HEK293 (cell line): ENCODE results near the gene PRKG2.

Source experiments
- CTCF ChIA-PET: fragments of 350-600 bp; formaldehyde crosslinking; extraction: SDS; loops from one replicate; lab custom pipeline; 2021; ENCODE audit warnings: antibody characterized with exemption; lab: Yijun Ruan, JAX
- POLR2A ChIA-PET: fragments of 300-600 bp; formaldehyde crosslinking; extraction: SDS; loops from one replicate; lab custom pipeline; 2020; ENCODE audit warnings: antibody characterized with exemption, inconsistent platforms; lab: Yijun Ruan, JAX
- H3K27ac ChIP-seq: fragments of 200-500 bp; sonication (Bioruptor generic); 2 replicates; pipeline ENCODE4 v1.5.1; 2014; ENCODE audit warnings: low read depth, low read length, control low read depth, inconsistent platforms; ENCODE audit errors: extremely low read depth
- H3K36me3 ChIP-seq, 2 experiments: fragments of 200-500 bp in 1 of 2; sonication (Bioruptor generic) in 1 of 2; 1 replicate in 1 of 2; 2 replicates in 1 of 2; pipeline ENCODE4 v1.5.1; 2014 to 2017; ENCODE audit warnings: inconsistent platforms in 2 of 2, low read length in 2 of 2; ENCODE audit not compliant: control insufficient read depth in 2 of 2, insufficient read depth in 1 of 2
- H3K4me1 ChIP-seq: fragments of 200-500 bp; sonication (Bioruptor generic); 2 replicates; pipeline ENCODE4 v1.5.1; 2014; ENCODE audit warnings: mild to moderate bottlenecking, low read length, inconsistent platforms; ENCODE audit not compliant: control insufficient read depth, insufficient read depth
- H3K4me3 ChIP-seq: 2 replicates; pipeline ENCODE4 v1.5.1; 2011; ENCODE audit warnings: low read depth, mild to moderate bottlenecking, control low read depth, low read length, moderate library complexity
- H3K9me3 ChIP-seq: fragments of 200-500 bp; sonication (Bioruptor generic); 2 replicates; pipeline ENCODE4 v1.5.1; 2014; ENCODE audit warnings: low read depth, low read length, inconsistent platforms; ENCODE audit not compliant: control insufficient read depth, insufficient read depth
- HIC1 ChIP-seq: fragments of 450-650 bp; formaldehyde crosslinking; IDR thresholded peaks from 2 replicates; pipeline ENCODE4 v1.5.1; 2016; ENCODE audit warnings: missing biosample characterization, missing genetic modification characterization
- KLF7 ChIP-seq: fragments of 450-650 bp; formaldehyde crosslinking; IDR thresholded peaks from 2 replicates; pipeline ENCODE4 v1.5.1; 2016; ENCODE audit warnings: missing biosample characterization, missing genetic modification characterization, borderline replicate concordance
- KLF9 ChIP-seq: fragments of 450-650 bp; formaldehyde crosslinking; IDR thresholded peaks from 2 replicates; pipeline ENCODE4 v1.5.1; 2016; ENCODE audit warnings: missing biosample characterization, missing genetic modification characterization, low read depth
- MYNN ChIP-seq: fragments of 450-650 bp; formaldehyde crosslinking; IDR thresholded peaks from 2 replicates; pipeline ENCODE4 v1.5.1; 2016; ENCODE audit warnings: missing biosample characterization, missing genetic modification characterization, borderline replicate concordance
- PRDM2 ChIP-seq: fragments of 450-650 bp; formaldehyde crosslinking; IDR thresholded peaks from 2 replicates; pipeline ENCODE4 v1.5.1; 2016; ENCODE audit warnings: missing biosample characterization, missing genetic modification characterization, borderline replicate concordance
- PRDM4 ChIP-seq: fragments of 450-650 bp; formaldehyde crosslinking; IDR thresholded peaks from 2 replicates; pipeline ENCODE4 v1.5.1; 2017; ENCODE audit warnings: missing biosample characterization, missing genetic modification characterization
- ZBTB20 ChIP-seq: fragments of 450-650 bp; formaldehyde crosslinking; IDR thresholded peaks from 2 replicates; pipeline ENCODE4 v1.5.1; 2016; ENCODE audit warnings: missing biosample characterization, missing genetic modification characterization
- ZNF133 ChIP-seq: fragments of 450-650 bp; formaldehyde crosslinking; IDR thresholded peaks from 2 replicates; pipeline ENCODE4 v1.5.1; 2016; ENCODE audit warnings: missing biosample characterization, missing genetic modification characterization
- ZNF19 ChIP-seq: fragments of 450-650 bp; formaldehyde crosslinking; IDR thresholded peaks from 2 replicates; pipeline ENCODE4; 2016; ENCODE audit warnings: missing biosample characterization, missing genetic modification characterization, low read depth
- ZNF311 ChIP-seq: fragments of 450-650 bp; formaldehyde crosslinking; IDR thresholded peaks from 2 replicates; pipeline ENCODE4 v1.5.1; 2017; ENCODE audit warnings: missing biosample characterization, missing genetic modification characterization, borderline replicate concordance
- ZNF37A ChIP-seq: fragments of 450-650 bp; IDR thresholded peaks from 2 replicates; pipeline ENCODE4 v1.5.1; 2018; ENCODE audit warnings: missing biosample characterization, missing genetic modification characterization
- ZNF529 ChIP-seq: fragments of 450-650 bp; formaldehyde crosslinking; IDR thresholded peaks from 2 replicates; pipeline ENCODE4 v1.5.1; 2017; ENCODE audit warnings: missing genetic modification characterization, missing biosample characterization; ENCODE audit not compliant: insufficient replicate concordance
- ZNF555 ChIP-seq: fragments of 450-650 bp; formaldehyde crosslinking; conservative IDR thresholded peaks from 2 replicates; pipeline ENCODE4 v1.5.1; 2017; ENCODE audit warnings: missing biosample characterization, mild to moderate bottlenecking, missing genetic modification characterization, inconsistent platforms
- ZNF560 ChIP-seq: fragments of 450-650 bp; formaldehyde crosslinking; IDR thresholded peaks from 2 replicates; pipeline ENCODE4 v1.5.1; 2017; ENCODE audit warnings: missing biosample characterization, missing genetic modification characterization, borderline replicate concordance
- ZNF585B ChIP-seq: fragments of 450-650 bp; formaldehyde crosslinking; IDR thresholded peaks from 2 replicates; pipeline ENCODE4 v1.5.1; 2016; ENCODE audit warnings: missing biosample characterization, missing genetic modification characterization

The PRKG2 gene

GRCh38 chr4:81235982-81236749 lies 21.1 kb upstream of the PRKG2 start:
- no peak for TF ChIP-seq MYNN (tag by site-specific recombination)
- TF ChIP-seq ZNF585B (tag by site-specific recombination), result no peak
- no peak for TF ChIP-seq KLF7 (tag by site-specific recombination)
- TF ChIP-seq ZNF529 (tag by site-specific recombination), result no peak
- TF ChIP-seq HIC1 (tag by site-specific recombination), result no peak
- no peak for TF ChIP-seq ZBTB20 (tag by site-specific recombination)
- no peak for TF ChIP-seq KLF9 (tag by site-specific recombination)
- no peak for TF ChIP-seq ZNF311 (tag by site-specific recombination)
- TF ChIP-seq ZNF37A (tag by site-specific recombination), result no peak
- no peak for TF ChIP-seq ZNF560 (tag by site-specific recombination)
- TF ChIP-seq ZNF555 (tag by site-specific recombination), result no peak
- no peak for TF ChIP-seq ZNF133 (tag by site-specific recombination)
- no peak for TF ChIP-seq PRDM4 (tag by site-specific recombination)
- TF ChIP-seq ZNF19 (tag by site-specific recombination), result no peak
- no peak for TF ChIP-seq PRDM2 (tag by site-specific recombination)
- H3K9me3 ChIP-seq, result no peaks in the 10 kb centered on the region
- no peaks in the 10 kb centered on the region for H3K4me1 ChIP-seq
- no peaks in the 10 kb centered on the region for H3K36me3 ChIP-seq
- no peak overlapping the region for H3K27ac ChIP-seq
- CTCF ChIA-PET, result no interaction called here
- POLR2A ChIA-PET, result no interaction called here
- H3K4me3 ChIP-seq, result no peak overlapping the region
